Adrenal gland (tissue), 5 donors: ENCODE results near the gene GRN.

Experiments used
- POLR2A ChIP-seq, 2 donors: fragments of 450-650 bp; IDR thresholded peaks; one replicate each; pipeline ENCODE4 v1.6.1; 2017; ENCODE audit warnings: antibody characterized with exemption in 2 of 2, mild to moderate bottlenecking in 2 of 2, moderate library complexity in 1 of 2
- TF ChIP-seq, protein P1 (sequence below), 6 experiments: fragments of 450-650 bp in 4 of 6; fragments of 200-600 bp in 2 of 6; sonication (generic) in 1 of 6; IDR thresholded peaks; 1 replicate in 5 of 6; 2 replicates in 1 of 6; pipeline versions ENCODE4 v1.5.1 to v1.8.0; 2016 to 2021; ENCODE audit warnings: antibody characterized with exemption in 6 of 6, mild to moderate bottlenecking in 2 of 6, moderate library complexity in 1 of 6
- donor health status: DM: no; HTN: no; CAD: no.

DNA sequence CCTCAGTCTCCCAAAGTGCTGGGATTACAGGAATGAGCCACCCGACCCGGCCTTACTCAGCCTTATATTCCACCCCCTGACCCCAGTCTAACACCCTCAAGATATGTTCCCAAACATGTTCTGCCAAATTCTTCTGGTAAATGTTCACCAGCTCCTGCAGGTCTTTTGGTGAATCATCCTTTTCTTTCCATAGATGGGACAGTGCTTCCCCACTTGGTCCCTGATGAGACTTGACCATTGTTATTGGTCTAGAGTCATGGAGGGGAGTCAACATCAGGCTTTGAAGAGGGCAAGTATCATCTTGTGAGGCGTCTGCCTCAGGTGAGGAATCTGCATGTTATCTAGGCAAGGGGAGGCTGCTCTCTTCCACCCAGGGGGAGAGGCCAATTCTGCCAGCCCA is 47.1 kb upstream of the GRN start:
- TF ChIP-seq, protein P1, sequence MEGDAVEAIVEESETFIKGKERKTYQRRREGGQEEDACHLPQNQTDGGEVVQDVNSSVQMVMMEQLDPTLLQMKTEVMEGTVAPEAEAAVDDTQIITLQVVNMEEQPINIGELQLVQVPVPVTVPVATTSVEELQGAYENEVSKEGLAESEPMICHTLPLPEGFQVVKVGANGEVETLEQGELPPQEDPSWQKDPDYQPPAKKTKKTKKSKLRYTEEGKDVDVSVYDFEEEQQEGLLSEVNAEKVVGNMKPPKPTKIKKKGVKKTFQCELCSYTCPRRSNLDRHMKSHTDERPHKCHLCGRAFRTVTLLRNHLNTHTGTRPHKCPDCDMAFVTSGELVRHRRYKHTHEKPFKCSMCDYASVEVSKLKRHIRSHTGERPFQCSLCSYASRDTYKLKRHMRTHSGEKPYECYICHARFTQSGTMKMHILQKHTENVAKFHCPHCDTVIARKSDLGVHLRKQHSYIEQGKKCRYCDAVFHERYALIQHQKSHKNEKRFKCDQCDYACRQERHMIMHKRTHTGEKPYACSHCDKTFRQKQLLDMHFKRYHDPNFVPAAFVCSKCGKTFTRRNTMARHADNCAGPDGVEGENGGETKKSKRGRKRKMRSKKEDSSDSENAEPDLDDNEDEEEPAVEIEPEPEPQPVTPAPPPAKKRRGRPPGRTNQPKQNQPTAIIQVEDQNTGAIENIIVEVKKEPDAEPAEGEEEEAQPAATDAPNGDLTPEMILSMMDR (IDR thresholded peaks at IDR 0.05), result no peak
- no peak for TF ChIP-seq POLR2A (IDR thresholded peaks at IDR 0.05)
